HG03103 (cell line): ENCODE measurements around the gene AATF.
A peak's percentile ranks its signal among the peaks of the same experiment; 100 is the strongest.

ENCODE experiments used
- ATAC-seq: cut with Tn5 transposase; IDR thresholded peaks from one replicate; pipeline ENCODE4 v1.9.1; 2021; ENCODE audit warnings: low read depth; ENCODE audit not compliant: unreplicated experiment

AATF gene

GRCh38 chr17:36940313-36941264 lies 8.2 kb upstream of the AATF start:
- ATAC-seq = no peak

DNA sequence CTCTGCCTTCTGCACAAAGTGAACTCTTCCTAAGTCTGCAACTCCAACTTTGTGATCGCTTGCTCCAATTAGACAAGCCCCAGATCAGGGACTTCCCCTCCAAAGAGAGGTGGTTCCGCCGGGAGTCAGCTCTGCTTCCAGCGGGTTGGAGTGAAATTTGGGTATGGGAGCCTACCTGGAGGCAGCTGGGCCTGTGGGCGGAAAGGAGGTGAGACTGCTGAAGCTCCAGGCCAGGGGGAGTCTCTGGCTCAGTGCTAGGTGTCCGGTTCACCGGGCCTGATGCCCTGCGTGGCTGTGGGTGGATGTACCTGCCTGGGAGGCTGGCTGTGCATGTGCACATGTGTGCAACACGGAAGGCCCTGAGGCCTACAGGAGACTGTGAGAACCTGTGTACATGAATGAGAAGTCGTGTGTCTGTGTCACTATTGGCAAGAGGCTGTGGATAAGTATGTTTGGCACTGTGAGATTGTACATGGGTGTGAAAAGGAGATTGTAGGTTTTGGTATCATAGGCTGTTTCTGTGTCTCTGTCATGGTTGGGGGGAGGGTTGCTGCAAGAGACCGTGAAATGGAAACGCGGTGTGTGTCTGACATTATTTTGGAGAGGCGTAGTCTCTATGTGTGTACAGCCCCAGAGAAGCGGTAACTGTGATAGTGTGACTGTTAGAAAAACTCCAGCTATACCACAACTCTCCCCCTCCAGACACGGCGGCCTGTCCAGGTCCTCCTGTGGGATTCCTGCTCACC lies 7.3 kb upstream of the AATF start:
- ATAC-seq = no peak

DNA sequence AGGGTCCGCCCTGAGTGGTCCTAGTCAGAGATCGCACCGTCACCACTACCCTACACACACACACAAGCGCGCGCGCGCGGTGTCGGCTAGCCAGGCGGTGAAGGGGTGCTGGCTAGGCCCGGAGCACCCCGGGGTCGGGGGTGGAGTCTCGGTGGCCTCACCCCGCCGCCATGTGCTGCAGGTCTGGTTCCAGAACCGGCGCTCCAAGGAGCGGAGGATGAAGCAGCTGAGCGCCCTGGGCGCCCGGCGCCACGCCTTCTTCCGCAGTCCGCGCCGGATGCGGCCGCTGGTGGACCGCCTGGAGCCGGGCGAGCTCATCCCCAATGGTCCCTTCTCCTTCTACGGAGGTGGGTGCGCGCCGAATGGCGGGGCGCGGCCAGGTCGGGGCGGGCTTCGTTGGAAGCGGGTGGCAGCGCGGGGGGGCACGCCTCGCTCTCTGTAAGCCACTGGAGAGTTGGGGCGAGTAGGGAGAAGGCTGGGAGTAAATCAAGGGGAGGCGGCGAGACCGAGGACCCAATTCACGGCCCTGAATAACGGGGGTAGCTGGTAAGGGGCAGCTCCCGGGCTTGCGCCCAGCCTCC lies 6.6 kb upstream of the AATF start:
- ATAC-seq = no peak

DNA sequence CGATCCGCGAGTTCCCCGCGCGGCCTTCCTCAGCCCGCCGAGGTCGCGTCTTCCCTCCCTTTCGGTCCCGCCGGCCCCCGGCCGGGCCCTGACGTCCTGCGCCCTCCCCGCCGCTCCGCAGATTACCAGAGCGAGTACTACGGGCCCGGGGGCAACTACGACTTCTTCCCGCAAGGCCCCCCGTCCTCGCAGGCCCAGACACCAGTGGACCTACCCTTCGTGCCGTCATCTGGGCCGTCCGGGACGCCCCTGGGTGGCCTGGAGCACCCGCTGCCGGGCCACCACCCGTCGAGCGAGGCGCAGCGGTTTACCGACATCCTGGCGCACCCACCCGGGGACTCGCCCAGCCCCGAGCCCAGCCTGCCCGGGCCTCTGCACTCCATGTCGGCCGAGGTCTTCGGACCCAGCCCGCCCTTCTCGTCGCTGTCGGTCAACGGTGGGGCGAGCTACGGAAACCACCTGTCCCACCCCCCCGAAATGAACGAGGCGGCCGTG lies 6.1 kb upstream of the AATF start:
- ATAC-seq = no peak

DNA sequence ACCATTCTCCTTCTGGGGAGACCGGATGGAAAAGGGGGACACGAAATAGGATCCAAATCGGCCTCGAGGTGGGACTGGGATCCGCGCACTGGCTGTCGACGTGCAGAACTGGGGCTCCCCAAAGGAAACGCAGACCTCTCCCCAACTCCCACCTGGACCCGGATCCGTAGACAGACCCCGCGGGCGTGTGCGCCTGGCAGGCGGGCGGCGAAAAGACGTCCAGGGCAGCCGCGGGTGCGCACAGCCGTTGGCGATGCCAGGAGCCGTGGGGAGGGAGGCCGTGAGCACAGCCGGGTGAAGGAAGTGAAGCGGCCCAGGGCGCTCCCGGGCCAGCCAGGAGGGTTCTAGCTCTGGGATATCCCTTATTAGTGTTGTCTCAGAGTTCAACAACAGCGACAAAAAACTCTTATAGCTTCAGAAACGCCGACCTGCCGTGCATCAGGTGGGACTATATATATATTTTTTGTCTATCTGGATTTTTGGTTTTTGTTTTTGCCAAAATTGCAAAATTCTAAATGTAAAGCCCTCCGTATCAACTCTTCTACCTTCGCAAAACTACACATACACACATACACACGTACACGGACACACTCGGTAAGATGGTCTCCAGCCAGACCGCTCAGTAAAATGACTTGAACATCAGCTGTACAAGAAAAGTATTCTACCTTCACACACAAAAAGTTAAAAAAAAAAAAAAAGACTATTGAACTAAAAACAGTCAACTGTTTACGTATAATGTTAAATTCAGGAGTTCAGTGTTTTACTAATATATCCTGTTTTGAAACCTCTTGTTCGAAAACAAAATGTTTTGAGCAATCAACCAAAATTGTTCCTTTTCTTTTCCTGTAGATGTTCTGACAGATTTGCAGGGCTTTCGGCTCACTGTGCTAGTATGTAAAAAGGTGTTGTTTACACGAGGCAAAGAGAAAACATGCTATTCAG lies 5.2 kb upstream of the AATF start:
- no peak for ATAC-seq

DNA sequence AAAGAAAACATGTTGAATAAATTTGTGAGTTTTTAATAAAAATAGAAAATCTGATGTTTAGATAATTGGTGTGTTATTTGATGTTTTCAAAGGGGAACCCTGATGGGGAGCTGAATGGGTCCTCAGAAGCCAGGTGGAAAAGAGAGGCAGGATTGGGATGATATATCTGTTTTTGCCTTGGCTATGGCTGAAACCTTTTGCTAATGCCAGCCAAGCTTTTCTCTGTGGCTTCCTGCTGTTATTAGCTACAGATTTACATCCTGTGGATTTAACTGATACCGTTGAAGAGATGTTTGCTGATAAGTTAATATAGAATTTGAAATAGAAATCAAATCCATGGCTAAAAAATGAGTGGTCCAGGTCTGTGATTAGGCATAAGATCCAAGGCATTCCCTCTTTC lies 4.2 kb upstream of the AATF start:
- ATAC-seq = no peak

- ATAC-seq = no peak
These were observed 3.6 kb upstream of the AATF start for GRCh38 chr17:36945140-36945539.

- no peak for ATAC-seq
These were observed 2.6 kb upstream of the AATF start for GRCh38 chr17:36945959-36946725.

DNA sequence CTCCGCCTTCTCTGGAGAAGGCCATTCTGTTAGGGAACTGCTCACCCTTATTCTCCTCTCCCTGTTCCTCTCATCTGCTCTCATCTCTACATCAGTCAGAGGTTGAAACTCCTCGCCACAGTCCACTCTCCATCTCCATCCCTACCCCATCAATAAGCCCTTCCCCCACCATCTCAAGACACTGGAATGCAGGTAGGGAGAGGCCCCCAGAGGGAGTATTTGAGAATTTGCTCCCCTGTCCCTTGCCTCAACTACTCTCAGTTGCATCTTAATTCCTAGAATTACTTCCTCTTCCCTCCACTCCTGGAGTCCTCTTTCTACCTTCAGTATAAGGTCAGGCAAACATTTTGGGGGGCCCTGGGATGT lies 2.0 kb upstream of the AATF start:
- ATAC-seq = no peak

DNA sequence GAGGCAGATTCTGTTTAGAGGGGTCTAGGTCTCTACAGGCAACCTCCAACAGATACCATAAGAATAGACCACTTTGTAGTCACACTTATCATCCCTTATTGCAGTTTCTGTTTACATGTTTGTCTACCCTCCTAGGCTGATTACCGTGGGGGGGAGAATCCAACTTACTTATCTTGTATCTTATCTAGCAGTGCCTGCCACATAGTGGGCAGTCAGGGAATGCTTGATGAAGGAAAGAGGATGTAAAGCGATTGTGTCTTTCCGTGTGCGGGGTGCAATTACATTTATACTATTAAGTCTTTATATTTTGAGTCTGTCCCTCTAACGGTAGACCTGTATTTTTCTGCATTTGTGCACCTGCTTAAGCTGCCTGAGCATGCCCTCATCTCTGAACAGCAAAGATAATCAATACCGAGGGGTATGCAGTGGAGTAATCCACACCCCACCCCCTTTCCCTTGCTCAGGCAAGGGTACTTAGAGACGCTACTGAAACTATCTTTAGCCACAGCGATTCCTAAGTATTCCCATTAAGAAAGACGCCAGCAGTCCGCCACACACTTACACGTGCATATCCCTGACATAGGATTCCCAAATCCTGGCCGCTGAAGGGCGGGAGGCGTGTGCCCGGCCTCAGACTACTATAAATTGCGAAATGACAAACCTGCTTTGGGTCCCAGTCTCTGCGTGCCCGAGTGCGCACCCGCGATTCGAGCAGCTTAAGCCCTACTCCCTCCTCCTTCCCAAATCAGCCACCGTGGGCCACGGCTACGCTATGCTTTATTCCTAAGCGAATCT lies 635 bp upstream of the AATF start:
- peak; percentile 11 for ATAC-seq

DNA sequence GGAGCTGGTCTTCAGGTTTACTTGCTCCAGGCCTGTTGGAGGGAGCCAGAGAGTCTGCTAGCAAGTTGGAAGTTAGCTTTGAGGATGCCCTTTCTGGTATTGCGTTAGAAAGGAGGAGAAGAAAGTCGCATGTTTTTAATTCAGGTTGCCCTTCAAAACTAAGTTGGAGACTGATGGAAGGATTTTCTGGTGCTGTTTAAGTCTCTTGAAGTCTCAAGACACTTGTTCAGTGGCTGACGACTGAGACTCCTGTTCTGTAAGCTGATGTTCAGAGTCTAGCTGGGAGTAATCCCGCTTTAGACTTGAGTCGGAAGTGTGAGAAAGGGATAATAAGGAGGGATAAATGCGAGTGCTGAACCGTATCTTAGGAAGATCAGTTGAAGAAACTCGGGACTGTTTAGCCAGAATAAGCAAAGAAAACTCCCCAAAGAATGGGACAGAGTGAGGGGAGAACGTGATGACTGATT lies 740 bp downstream of the AATF start:
- ATAC-seq = no peak

GRCh38 chr17:36950027-36950426 lies 1.3 kb downstream of the AATF start:
- ATAC-seq = no peak

DNA sequence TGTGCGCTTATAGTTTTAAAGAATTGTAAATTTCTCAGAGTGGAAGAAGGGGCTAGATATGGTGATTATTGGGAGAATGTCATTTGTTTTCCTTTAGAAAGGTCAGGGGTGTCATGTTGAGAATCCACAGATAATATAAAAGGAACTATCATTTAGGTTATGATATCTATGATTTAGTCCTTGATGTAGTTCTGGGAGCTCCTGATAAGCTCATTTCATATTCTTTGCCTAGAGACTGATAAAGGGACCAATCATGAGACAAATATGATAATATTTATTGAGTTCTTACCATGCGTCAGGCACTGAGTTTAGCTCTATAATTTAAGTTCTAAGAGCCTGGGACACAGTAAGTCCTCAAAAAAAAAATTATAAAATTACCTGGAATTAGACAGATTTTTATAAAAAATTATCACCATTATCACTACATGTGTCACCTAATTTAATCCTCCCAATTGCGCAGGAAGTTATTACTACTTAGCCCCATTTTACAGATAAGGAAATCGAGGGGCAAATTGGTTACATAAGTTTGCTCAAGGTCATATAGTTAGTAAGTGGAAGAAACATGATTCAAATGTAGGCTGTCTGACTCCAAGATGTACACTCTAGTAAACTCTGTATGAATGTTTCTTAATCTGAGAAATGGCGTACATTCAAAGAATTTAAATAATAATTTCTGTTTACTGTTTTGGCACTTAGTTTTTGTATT lies 2.5 kb downstream of the AATF start:
- no peak for ATAC-seq

DNA sequence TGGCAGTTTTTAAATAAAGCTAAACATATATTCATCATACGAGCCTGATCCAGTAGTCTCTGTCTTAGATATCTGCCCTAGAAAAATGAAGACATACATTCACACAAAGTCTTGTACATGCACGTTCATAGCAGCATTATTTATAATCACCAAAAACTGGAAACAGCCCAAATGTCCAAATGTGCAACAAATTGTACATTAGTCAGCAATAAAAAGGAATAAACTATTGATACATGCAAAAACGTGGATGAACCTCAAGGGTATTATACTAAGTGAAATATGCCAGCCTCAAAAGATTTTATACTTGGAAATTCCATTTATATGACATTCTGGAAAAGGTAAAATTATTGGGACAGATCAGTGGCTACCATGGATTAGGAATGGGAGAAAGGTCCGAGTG lies 22.8 kb downstream of the AATF start:
- ATAC-seq = no peak

- ATAC-seq = no peak
These were observed 23.5 kb downstream of the AATF start for GRCh38 chr17:36972186-36972700.

- ATAC-seq = no peak
These were observed 24.2 kb downstream of the AATF start for GRCh38 chr17:36972905-36973304.

- ATAC-seq = no peak
These were observed 27.3 kb downstream of the AATF start for GRCh38 chr17:36975922-36976515.
